SKM-1 (cell line): ENCODE measurements around the gene DDX51.
"Not testable (repeated sequence)": the region's sequence is repeated elsewhere in the genome, so short reads cannot be mapped to it uniquely, and the experiment has no call there.

Experiments
- DNase-seq: peaks from one replicate; lab custom pipeline; 2025; ENCODE audit not compliant: unreplicated experiment; lab: John Stamatoyannopoulos, UW

The DDX51 gene

DNA sequence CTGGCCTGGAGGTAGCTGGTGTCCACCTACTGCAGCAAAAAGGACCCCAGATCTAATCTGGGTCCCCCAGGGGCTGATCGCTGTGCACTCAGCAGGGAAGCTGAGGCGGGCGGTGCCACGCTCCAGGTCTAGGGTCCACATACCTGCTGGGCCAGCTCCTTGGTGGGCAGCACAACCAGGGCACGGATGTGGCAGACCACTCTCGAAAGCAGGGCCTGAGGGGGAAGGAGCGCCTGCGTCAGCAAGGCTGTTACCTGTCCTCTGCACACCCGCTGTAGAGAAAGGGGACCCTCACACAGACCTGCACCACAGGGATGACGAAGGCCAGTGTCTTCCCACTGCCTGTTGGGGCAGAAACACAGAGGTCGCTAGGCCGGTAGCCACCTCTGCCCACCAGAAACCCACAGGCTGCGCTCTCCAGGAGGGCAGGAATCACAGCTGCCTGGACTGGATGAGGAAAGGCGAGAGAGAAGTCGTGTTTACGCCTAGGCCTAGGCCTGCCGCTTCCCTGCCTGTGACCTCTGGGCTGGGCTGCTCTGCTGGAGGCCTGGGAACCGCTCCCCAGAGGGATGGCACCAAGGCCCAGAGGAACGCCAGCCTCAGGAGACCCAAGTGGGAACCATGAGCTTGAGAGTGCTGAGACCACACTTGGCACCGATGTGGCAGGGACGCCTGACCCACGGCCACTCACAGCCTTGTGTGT lies 2.0 kb downstream of the DDX51 start:
- no peak for DNase-seq

DNA sequence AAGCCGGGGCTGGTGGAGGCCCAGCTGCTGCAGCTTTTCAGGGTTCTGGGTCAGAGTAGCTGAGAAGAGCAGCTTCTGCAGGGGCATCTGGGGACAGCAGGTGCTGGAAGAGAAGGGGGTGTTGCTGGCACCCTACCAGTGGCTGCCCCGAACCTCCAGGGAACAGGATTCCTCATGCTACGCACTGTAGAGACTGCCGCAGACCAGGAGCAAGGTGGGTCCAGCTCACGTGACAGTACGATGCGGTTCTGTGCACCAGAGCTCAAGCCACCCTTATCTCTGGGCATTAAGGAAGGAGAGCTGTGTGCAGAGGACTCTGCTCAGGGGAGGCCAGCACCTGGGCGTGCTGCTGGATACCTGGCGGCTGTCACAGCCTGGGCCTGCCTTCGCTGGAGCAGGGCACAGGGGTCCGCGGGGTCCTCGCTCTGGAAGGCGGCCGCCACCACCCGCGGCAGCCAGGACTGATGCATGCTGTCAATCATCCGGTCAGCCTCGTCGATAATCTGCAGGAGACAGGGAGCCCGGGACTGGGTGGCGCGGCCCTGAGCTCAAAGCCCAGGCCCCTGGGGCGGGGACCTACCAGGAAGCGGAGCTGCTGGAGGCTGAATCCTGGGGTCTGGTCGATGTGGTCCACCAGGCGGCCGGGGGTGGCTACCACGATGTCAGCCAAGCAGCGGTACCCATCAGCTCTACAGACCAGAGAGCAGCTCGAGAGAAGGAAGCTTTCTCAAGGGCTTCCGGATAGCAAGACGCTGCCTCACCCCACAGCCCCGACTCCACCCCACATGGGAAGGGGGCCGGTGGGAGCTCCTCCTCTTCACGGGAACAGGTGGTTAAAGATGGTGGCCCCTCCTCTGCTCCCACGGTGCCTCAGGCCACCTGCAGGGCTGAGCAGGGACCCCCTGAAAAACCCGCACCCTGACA lies 2.9 kb downstream of the DDX51 start:
- no peak for DNase-seq

DNA sequence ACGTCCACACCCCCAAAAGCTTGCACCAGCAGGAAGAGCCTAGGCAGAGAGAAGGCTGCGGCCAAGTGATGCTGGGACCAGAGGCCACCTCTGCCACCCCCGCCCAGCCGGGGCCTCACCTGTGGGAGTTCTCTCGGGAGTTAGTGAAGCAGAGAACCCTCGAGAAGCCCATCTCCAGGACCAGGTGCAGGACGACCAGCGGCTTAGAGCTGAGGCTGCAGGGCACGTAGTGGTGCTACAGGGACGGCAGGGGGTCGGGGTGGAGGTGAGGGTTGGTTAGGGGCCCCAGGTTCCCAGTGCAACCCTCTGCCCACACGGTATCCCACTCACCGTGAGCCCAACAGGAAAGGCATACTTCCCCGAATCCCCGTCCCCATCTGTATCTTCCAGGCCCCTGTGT lies 3.6 kb downstream of the DDX51 start:
- no peak for DNase-seq

DNA sequence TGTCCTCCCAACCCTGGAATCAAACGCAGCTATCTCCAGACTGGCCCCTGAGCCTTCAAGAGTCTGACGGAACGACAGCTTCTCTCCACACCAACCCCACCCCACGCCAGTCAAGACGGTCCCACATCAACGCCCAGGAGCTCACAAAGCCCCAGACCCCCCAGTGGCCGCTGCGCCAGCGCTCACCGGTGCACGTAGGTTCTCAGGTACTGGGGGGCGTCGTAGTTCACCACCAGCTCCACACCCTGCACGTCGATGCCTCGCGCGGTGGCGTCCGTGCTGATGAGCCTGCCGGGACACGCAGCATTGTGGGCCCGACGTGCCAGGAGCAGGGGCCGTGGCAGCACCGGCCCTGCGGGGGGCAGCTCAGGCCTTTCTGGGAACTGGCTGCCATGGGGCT lies 4.2 kb downstream of the DDX51 start:
- DNase-seq: no peak

DNA sequence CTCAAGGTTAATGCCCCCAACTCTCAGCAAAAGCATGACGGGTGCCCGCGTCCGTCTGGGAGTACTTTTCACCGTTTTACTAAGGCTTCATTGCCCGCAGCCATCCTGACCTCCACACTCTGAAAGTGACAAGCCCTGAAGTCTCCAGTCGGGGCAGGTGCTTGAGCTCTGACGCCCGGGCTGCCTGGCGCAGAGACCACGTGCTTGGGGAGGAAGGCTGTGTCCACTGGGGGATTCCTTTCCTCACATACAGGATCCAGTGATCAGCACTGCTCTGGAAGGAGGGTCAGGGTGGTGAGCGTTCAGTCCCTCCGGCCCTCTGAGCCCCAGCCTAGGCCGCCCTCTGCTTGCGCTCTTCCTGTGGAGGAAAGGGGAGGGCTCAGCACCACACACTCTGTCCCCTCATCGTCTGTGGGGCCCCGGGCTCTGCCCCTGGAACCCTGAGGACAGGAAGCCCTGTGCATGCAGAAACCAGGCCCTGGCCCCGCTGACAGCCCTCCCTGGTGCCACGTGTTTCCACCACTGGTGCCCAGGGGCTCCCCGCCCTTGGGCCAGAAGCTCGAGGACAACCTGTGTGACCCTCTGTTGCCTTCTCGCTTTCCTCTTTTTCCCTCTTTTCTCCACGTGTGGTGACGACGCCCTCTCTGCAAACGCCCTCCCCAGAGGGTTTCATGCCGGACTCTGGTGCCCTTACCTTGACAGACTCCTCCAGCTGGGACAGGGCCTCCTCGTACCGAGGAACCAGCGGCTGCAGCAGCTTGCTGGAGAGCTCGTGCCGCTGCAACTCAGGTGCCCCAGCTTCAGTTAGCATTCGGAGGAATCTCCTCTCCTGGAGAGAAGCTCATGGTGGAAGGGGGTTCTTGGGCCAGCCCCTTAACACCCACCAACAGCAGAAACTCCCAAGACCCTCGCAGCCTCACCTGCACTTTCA lies 4.9 kb downstream of the DDX51 start:
- no peak for DNase-seq

DNA sequence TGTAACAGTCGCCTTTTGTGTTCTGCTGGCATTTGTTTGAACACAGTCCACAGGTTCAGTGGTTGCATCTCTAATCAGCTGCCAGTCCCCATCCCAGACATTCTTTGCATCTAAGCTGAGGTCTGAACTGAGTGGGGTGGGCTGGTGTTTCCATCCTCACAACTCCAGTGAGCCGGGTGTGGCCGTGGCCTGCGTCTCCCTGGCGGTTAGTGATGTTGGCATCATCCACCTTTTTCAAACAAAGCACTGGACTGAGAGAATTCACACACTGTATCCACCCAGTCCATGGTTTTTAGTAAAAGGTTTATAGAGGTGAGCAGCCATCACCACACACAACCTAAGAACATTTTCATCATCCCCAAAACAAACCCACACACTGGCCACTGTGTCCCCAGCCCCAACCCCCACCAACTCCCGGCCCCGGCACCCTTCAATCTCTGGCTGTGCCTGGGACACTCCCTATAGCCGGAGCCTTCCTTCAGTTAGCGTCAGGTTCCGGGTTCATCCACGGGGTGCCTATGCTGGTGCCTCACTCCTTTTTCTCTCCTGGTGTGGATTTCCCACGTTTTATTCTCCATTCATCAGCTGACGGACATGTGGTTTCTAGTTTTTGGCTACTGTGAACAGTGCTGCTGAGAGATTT lies 6.5 kb downstream of the DDX51 start:
- no peak for DNase-seq

DNA sequence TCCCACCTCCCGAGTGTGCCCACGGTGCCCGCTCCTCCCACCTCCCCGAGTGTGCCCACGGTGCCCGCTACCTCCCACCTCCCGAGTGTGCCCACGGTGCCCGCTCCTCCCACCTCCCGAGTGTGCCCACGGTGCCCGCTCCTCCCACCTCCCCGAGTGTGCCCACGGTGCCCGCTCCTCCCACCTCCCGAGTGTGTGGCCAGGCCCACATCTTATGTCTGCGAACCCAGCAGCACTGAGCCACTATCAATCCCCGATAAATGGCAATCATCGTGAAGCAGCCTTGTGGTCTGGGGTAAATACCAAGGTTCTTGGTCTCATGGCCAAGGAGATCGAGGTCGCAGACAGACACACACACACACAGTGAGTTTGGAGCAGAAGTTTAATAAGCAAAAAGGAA lies 7.9 kb downstream of the DDX51 start:
- not testable (repeated sequence) for DNase-seq

DNA sequence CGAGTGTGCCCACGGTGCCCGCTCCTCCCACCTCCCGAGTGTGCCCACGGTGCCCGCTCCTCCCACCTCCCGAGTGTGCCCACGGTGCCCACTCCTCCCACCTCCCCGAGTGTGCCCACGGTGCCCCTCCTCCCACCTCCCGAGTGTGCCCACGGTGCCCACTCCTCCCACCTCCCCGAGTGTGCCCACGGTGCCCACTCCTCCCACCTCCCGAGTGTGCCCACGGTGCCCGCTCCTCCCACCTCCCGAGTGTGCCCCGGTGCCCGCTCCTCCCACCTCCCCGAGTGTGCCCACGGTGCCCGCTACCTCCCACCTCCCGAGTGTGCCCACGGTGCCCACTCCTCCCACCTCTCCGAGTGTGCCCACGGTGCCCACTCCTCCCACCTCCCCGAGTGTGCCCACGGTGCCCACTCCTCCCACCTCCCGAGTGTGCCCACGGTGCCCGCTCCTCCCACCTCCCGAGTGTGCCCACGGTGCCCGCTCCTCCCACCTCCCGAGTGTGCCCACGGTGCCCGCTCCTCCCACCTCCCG lies 9.4 kb downstream of the DDX51 start:
- not testable (repeated sequence) for DNase-seq

DNA sequence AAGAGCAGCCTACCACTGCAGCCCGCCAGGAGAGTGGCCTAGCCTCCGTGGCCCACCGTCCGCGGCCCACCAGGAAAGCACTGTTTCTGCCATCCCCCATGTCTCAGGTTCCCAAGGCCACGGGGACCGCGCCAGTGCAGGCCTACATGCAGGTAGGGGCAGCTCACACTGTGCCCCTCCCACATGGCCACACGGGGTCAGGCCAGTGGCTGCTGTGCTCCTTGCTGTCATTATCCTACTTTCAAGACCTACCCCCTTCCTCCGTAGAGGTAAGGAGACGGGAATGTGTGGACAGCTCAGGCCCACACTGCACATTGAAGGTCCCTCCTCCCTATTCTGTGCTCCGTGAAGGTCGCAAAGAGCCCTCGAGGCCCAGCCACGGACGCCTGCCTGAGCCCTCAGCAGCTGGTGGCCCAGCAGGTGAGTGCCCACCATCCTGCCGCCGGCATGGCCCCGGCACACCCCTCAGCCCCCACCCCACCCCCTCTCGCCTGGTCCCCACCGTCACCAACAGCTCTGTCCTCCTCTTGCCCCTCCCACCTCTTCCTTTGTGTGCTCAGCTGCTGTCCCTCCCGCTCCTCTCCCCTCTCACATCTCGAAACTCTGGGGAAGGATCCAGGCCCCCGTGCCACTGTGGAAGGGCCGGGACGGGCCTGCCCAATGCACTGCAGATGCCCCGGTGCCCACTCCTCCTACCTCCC lies 10.0 kb downstream of the DDX51 start:
- DNase-seq: no peak

DNA sequence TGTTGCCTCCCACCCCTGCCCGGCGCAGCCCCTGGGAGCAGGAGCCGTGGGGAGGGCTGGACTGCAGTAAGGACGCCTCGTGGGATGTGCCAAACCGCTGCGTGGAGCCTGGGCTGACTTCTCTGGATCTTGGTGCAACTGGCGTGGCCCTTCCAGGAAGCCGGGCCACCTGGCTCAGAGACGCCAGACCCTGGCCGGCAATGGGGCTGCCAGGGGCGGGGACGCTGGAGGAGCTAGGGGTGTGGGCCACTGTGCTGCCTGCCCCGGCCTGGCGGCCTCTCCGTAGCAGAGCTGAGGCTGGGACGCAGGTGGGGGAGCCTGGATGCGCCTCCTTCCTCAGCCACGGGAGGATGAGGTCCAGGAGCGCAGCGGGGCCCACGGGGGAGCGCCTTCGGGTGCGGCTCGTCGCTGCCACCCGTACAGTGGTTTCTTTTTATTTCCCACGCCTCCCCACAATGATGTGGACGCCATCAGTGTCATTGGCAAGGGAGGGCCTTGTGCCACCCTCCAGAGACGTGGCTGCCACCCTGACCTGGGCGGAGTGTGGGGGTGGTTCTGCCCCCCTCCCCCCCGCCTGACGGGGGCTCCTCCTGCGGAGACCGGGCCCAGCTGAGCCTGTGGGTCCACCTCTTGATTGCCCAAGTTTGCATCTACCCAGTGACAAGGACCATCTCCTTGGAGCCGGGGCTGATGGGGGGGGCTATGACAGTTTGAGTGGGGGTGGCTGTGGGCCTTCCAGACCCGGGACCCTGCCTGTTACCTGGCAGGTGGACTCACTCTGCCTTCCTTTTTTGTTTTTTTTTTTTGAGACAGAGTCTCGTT lies 11.3 kb downstream of the DDX51 start:
- no peak for DNase-seq

DNA sequence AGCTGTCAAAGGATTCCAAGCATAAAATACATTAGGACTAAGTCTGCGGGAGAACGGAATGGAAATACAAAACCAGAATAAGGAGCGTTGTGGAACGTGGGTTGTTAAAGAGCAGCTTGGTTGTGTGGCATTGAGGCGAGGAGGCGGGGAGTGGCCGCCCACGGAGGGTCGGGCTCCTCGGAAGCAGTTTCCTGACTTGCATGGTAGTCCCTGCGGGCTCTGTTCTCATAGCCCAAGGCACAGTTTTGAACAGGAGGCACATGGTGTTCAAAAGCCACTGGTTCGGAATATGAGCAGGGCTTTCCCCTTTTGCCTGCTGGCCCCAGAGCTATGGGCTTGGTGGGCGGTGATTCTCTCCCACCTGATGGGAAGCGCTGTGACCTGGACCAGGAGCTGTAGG lies 12.2 kb downstream of the DDX51 start:
- no peak for DNase-seq

DNA sequence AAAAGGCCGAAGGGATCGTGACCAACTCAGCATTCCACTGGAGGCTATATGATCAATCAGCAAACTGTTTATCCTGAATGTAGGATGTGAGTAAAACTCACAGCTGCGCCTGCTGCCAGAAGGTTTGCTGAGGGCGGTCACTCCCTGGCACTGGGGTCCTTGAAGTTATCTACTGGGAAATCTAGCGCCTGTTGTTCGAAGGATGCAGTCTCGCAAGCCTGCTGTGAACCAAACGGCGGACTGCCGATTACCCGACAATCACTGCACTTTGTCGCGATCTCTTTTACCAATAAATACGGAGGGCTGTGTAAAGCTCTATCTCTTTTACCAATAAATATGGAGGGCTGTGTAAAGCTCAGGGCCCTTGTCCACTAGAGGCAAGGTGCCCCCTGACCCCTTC lies 12.9 kb downstream of the DDX51 start:
- DNase-seq: no peak

DNA sequence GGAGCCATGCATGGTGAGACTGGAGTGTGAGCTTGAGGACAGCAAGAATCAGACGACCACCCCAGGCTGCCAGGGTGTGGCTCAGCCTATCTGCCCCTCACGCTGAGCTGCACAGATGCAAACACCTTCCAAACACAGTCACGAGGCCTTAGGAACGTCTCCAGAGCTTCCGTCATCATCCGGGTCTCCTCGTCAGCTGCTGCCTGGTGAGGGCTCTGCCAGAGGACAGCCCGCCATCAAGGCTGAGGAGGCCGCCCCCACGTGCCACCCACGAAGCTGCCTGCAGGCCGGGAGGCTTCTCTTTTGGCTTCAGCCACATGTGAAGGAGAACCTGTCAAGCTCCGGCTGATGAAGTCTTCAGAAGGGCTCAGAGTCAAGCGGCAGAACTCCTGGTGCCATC lies 13.4 kb downstream of the DDX51 start:
- no peak for DNase-seq

DNA sequence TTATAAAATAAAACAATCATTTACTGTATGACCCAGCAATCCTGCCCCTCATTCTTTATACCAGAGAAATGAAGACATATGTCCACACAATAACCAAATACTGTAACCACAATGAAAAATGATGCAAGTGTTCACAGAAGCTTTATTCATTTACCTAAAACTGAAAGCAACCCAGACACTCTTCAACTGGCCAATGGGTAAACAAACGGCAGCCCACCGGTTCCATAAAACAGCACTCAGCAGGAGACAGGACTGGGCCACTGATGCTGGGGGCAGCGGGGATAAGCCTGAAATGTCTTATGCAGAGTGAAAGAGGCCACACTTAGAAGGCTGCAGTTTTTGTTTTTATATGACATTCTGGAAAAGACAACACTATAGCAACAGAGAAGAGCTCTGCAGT lies 15.1 kb downstream of the DDX51 start:
- DNase-seq: no peak

DNA sequence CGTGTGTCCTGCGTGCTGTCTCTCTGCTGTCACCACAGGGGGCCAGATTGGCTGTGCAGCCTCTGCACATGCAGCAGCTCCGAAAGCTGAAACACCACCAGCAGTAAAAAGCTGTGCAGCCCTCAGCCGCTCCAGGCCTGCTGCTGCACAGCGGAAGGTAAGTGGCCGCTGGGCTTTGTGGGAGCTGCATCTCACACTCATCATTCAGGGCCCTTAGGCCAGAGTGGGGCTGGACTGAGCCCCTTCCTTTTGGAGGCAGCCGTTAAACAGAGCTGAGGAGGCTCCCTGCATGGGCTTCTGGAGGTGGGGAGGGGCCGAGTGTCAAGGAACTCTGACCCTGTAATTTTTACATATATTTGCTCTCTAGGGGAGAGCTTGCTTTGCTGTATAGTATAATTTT lies 17.1 kb downstream of the DDX51 start:
- DNase-seq: no peak

DNA sequence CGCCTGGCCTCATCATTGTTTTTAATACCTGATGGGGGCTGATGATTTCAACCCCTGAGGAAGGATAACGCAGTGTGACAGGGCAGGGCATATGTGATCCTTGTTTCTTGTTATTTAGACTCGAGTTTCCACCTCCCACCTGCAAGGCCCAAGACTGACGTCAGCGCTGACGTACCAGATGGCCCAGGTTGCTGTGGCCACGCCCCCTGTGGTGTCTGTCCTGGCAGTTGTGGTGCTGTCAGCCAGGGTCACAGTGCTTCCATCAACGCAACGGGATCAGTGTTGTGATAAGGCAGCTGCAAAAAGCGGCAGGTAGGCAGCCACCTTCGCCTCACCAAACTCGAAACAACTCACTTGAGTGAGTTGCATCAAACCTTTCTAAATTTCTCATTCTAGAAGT lies 18.4 kb downstream of the DDX51 start:
- no peak for DNase-seq

DNA sequence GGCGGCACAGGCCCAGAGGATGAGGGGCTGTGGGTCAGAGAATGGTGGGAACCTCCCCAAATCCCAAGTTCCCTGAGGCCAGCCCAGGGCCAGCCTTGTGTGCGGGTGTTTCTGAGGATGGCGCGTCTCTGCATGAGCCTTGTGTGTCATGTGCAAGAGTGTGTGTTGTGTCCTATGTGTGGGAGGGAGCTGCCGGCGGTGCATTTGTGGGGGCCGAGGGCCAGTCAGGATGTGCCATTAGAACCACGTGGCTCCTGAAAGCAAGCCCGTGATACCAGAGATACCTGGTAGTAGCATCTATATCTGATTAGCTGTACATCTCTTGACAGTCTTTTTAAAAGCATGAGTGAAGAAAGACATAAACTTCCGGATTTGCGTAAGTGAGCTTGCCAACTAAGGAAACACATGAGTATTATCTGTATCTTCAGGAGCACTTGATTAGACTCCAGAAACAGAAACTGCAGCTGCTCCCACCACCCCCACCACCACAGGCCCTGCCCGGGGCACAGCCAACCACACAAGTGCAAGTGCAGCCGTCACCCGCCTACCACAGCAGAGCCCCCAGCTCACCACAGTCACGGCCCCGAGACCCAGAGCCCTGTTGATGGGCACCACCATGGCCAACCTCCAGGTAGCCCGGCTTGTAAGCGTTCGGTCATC lies 19.2 kb downstream of the DDX51 start:
- DNase-seq: no peak

DNA sequence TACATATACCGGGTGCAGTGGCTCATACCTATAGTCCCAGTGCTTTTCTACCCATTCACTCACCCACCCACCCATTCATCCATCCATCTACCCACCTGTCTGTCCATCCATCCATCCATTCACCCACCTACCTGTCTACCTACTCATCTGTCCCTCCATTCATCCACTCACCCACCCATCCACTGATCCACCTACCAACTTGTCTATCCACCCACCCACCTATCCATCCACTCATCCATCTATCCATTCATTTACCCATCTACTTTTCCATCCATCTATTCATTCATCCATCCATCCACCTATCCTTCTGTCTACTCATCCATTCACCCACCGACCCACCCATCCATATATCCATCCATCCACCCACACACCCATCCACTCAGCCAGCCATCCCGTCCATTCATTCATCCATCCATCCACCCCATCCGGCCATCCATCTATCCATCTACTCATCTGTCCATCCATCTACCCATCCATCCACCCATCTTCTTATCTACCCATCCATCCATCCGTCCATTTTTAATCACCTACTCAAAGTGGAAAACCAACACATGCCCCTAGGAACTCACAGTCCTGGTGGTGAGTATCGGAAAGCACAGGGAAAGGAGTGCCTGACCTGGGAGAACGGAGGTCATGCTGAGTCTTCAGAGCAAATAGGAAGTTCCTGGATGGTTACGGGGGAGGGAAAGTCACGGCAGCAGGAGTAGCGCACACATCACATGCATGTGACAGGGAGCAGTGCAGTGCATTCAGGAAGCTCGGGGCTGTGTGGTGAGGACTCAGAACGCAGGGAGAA lies 20.0 kb downstream of the DDX51 start:
- DNase-seq: no peak
